Measurements from ENCODE around the gene NADSYN1.

- TF ChIP-seq CTCF (IDR thresholded peaks at IDR 0.05) (no peak), POLR2A (IDR thresholded peaks at IDR 0.05) (no peak), EP300 (IDR thresholded peaks at IDR 0.05) (no peak)
Observed at GRCh38 chr11:71530602-71531001, 77.6 kb downstream of the NADSYN1 start.

All from tibial nerve (tissue), 4 donors.